Natural killer cell (primary cell): Measurements from ENCODE around the gene SOBP. TPM values are rescaled to one million over a fixed set of nuclear protein-coding genes. Genes with fewer than 3 reads are reported as not detected.

Experiments used
- ATAC-seq, 3 donors: fragments of 150-1000 bp in 2 of 3; fragments of 200-7000 bp in 1 of 3; cut with Tn5 transposase; 1 replicate in 1 of 3; 2 replicates in 2 of 3; pipeline ENCODE4 v1.10.0; 2021; ENCODE audit warnings: mild to moderate bottlenecking in 2 of 3, moderate library complexity in 2 of 3
- DNase-seq, 2 donors: peaks; one replicate each; pipeline versions ENCODE4 v3.0.0 to v3.0.0-alpha.2; 2013 to 2021; ENCODE audit warnings: mixed read lengths in 1 of 2
- H3K27ac ChIP-seq: one replicate; pipeline ENCODE4 v1.5.1; 2013; ENCODE audit warnings: mild to moderate bottlenecking, low read length
- H3K27me3 ChIP-seq: one replicate; pipeline ENCODE4 v1.6.1; 2013; ENCODE audit warnings: low read length; ENCODE audit not compliant: control insufficient read depth, insufficient read depth
- H3K36me3 ChIP-seq: one replicate; pipeline ENCODE4 v1.6.1; 2013; ENCODE audit warnings: low read length; ENCODE audit not compliant: control insufficient read depth, insufficient read depth
- H3K4me1 ChIP-seq: one replicate; pipeline ENCODE4 v1.6.1; 2013; ENCODE audit warnings: low read length; ENCODE audit not compliant: control insufficient read depth, insufficient read depth
- H3K4me3 ChIP-seq: one replicate; pipeline ENCODE4 v1.5.1; 2013; ENCODE audit warnings: low read length
- H3K9me3 ChIP-seq: one replicate; pipeline ENCODE4 v1.6.1; 2013; ENCODE audit warnings: low read length; ENCODE audit not compliant: control insufficient read depth, insufficient read depth
- H3K27ac Mint-ChIP-seq, 2 donors: one replicate each; pipeline ENCODE4 v1.8.0; 2022; ENCODE audit warnings: mild to moderate bottlenecking in 2 of 2, mixed read lengths in 2 of 2, moderate library complexity in 1 of 2
- H3K27me3 Mint-ChIP-seq, 2 donors: one replicate each; pipeline ENCODE4 v1.8.0; 2022; ENCODE audit warnings: low read depth in 2 of 2, mixed read lengths in 2 of 2
- H3K36me3 Mint-ChIP-seq: one replicate; pipeline ENCODE4 v1.8.0; 2022; ENCODE audit warnings: mixed read lengths
- H3K4me1 Mint-ChIP-seq, 2 donors: one replicate each; pipeline ENCODE4 v1.8.0; 2022; ENCODE audit warnings: mixed read lengths in 2 of 2
- H3K4me3 Mint-ChIP-seq: one replicate; pipeline ENCODE4 v1.8.0; 2022; ENCODE audit warnings: mild to moderate bottlenecking, moderate library complexity, mixed read lengths
- H3K9me3 Mint-ChIP-seq, 2 donors: one replicate each; pipeline ENCODE4 v1.8.0; 2022; ENCODE audit warnings: mixed read lengths in 2 of 2
- CTCF ChIP-seq: fragments of 200-600 bp; IDR thresholded peaks from one replicate; pipeline ENCODE4 v1.8.0; 2022; ENCODE audit warnings: antibody characterized with exemption
- WGBS: methylation state at CpG from one replicate; pipeline ENCODE4 v1.1.7; 2013; ENCODE audit warnings: missing lambda C conversion rate; ENCODE audit not compliant: insufficient coverage; 5-methylcytosine and 5-hydroxymethylcytosine counted together
- intact Hi-C: fragments of 100-400 bp; cut with micrococcal nuclease; formaldehyde crosslinking; loops from one replicate; pipeline ENCODE4 v1.14.2; 2022
- total RNA-seq, 4 donors: library from RNA; stranded (reverse); fragments of 120-200 nt in 1 of 4; gene quantifications; one replicate each; pipeline versions ENCODE4 v1.2.3 to v1.2.4, GENCODE V29; 2013 to 2022

The SOBP gene
- total RNA-seq, 3 donors from 2014 or later (not counting 1 experiment from before 2014, with no cell fraction given) = 0.16 TPM; not detected in 1

- Histone ChIP-seq H3K4me3 (no peak overlapping the region), H3K9me3 (peaks cover 14% of the 10 kb centered on the region), H3K36me3 (no peaks in the 10 kb centered on the region), H3K27me3 (no peaks in the 10 kb centered on the region), H3K27ac (no peak overlapping the region), H3K4me1 (no peaks in the 10 kb centered on the region)
- TF ChIP-seq CTCF = no peak
- WGBS = 72% methylated on average over 1 of the region's 2 CpGs
- Mint-ChIP-seq H3K27ac (no peak overlapping the region), H3K4me3 (no peak overlapping the region), H3K9me3 (no peaks in the 10 kb centered on the region), H3K36me3 (peaks cover 2% of the 10 kb centered on the region), H3K4me1 (peaks cover 12 to 36% of the 10 kb centered on the region in 2 donors), H3K27me3 (no peaks in the 10 kb centered on the region)
- intact Hi-C loops = no loop called here
- DNase-seq (no peak), ATAC-seq (no peak)
These were observed 46.8 kb upstream of the SOBP start for GRCh38 chr6:107442938-107443607.

- no peak overlapping the region for H3K4me3 ChIP-seq
- no peak for DNase-seq
- WGBS = 92% methylated on average over 7 of the region's 7 CpGs
- no peaks in the 10 kb centered on the region for H3K4me1 ChIP-seq
- no peaks in the 10 kb centered on the region for H3K27me3 Mint-ChIP-seq
- no peak overlapping the region for H3K27ac ChIP-seq
- H3K9me3 Mint-ChIP-seq = peaks cover 2 to 5% of the 10 kb centered on the region in 2 donors
- no peak overlapping the region for H3K27ac Mint-ChIP-seq
- intact Hi-C loops = no loop called here
- no peaks in the 10 kb centered on the region for H3K36me3 ChIP-seq
- no peak overlapping the region for H3K4me3 Mint-ChIP-seq
- H3K9me3 ChIP-seq = peaks cover 17% of the 10 kb centered on the region
- TF ChIP-seq CTCF = no peak
- ATAC-seq = no peak
- H3K27me3 ChIP-seq = no peaks in the 10 kb centered on the region
- H3K4me1 Mint-ChIP-seq = peaks cover 12 to 36% of the 10 kb centered on the region in 2 donors
- peaks cover 9% of the 10 kb centered on the region for H3K36me3 Mint-ChIP-seq
These were observed 46.2 kb upstream of the SOBP start for GRCh38 chr6:107443608-107444267.

GRCh38 chr6:107444277-107444676 lies 45.6 kb upstream of the SOBP start:
- Histone ChIP-seq H3K4me1 (no peaks in the 10 kb centered on the region), H3K9me3 (peaks cover 17% of the 10 kb centered on the region), H3K27me3 (no peaks in the 10 kb centered on the region), H3K27ac (no peak overlapping the region), H3K4me3 (no peak overlapping the region), H3K36me3 (no peaks in the 10 kb centered on the region)
- H3K27me3 Mint-ChIP-seq = no peaks in the 10 kb centered on the region
- H3K4me1 Mint-ChIP-seq = peaks cover 12 to 34% of the 10 kb centered on the region in 2 donors
- no peak overlapping the region for H3K4me3 Mint-ChIP-seq
- no CpG with 5 or more reads among the region's 1 CpG for WGBS
- intact Hi-C loops = no loop called here
- DNase-seq (no peak), ATAC-seq (no peak)
- TF ChIP-seq CTCF = no peak
- peaks cover 9% of the 10 kb centered on the region for H3K36me3 Mint-ChIP-seq
- H3K27ac Mint-ChIP-seq = no peak overlapping the region
- peaks cover 2 to 5% of the 10 kb centered on the region in 2 donors for H3K9me3 Mint-ChIP-seq
